Measurements from ENCODE around the gene SLC50A1.

Gene SLC50A1

DNA sequence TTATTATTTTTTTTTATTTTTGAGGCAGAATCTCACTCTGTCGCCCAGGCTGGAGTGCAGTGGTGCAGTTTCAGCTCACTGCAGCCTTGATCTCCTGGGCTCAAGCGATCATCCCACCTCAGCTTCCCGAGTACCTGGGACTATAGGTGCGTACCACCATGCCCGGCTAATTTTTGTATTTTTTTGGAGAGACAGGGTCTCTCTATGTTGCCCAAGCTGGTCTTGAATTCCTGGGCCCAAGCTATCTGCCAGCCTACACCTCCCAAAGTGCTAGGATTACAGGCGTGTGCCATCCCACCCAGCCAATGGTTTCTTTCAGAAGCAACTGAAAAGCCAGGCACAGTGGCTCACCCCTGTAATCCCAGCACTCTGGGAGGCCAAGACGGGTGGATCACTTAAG lies 35.2 kb downstream of the SLC50A1 start:
- no peak for DNase-seq (ENCODE audit: low read depth)
- TF ChIP-seq, protein P1, sequence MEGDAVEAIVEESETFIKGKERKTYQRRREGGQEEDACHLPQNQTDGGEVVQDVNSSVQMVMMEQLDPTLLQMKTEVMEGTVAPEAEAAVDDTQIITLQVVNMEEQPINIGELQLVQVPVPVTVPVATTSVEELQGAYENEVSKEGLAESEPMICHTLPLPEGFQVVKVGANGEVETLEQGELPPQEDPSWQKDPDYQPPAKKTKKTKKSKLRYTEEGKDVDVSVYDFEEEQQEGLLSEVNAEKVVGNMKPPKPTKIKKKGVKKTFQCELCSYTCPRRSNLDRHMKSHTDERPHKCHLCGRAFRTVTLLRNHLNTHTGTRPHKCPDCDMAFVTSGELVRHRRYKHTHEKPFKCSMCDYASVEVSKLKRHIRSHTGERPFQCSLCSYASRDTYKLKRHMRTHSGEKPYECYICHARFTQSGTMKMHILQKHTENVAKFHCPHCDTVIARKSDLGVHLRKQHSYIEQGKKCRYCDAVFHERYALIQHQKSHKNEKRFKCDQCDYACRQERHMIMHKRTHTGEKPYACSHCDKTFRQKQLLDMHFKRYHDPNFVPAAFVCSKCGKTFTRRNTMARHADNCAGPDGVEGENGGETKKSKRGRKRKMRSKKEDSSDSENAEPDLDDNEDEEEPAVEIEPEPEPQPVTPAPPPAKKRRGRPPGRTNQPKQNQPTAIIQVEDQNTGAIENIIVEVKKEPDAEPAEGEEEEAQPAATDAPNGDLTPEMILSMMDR (IDR thresholded peaks at IDR 0.05; ENCODE audit: low read length, missing control alignments), result no peak

GRCh38 chr1:155171836-155172731 lies 36.4 kb downstream of the SLC50A1 start:
- peak overlapping the region; percentile 98 for H3K4me3 ChIP-seq (replicated peaks; ENCODE audit: low read depth, low read length)
- TF ChIP-seq, protein P1 (IDR thresholded peaks at IDR 0.05; ENCODE audit: low read length, missing control alignments), result no peak
- no peak for DNase-seq (ENCODE audit: low read depth)

More for the DNA sequence above, 35.2 kb downstream of the SLC50A1 start:
- no peak overlapping the region for H3K4me3 ChIP-seq (replicated peaks; ENCODE audit: low read depth, low read length)

GRCh38 chr1:155172732-155173477 lies 37.3 kb downstream of the SLC50A1 start, which contains the start of gene KRTCAP2:
TSS of gene KRTCAP2 (minus strand) at chr1:155173304. CDS start at chr1:155173224, 80 bp downstream.
- peak within 1 kb of the TSS; percentile 98 for H3K4me3 ChIP-seq (replicated peaks; ENCODE audit: low read depth, low read length)
- peak; percentile 97 for DNase-seq (ENCODE audit: low read depth)
- TF ChIP-seq, protein P1 (IDR thresholded peaks at IDR 0.05; ENCODE audit: low read length, missing control alignments), result peak; percentile 91

GRCh38 chr1:155173478-155174323 lies 38.0 kb downstream of the SLC50A1 start, which contains the start of gene TRIM46:
TSS of gene TRIM46 (plus strand) at chr1:155173849. CDS start at chr1:155173967, 118 bp downstream.
- peak within 1 kb of the TSS; percentile 98 for H3K4me3 ChIP-seq (replicated peaks; ENCODE audit: low read depth, low read length)
- peak; percentile 52 for DNase-seq (ENCODE audit: low read depth)
- TF ChIP-seq, protein P1 (IDR thresholded peaks at IDR 0.05; ENCODE audit: low read length, missing control alignments), result no peak

GRCh38 chr1:155174324-155175280 lies 39.0 kb downstream of the SLC50A1 start:
- H3K4me3 ChIP-seq (replicated peaks; ENCODE audit: low read depth, low read length), result peak overlapping the region; percentile 98
- DNase-seq (ENCODE audit: low read depth), result peak; percentile 35
- TF ChIP-seq, protein P1 (IDR thresholded peaks at IDR 0.05; ENCODE audit: low read length, missing control alignments), result no peak
